Prostate gland (tissue), 2 donors: ENCODE measurements around the gene DNM3.

Source experiments
- CTCF ChIP-seq, 4 experiments: fragments of 200-600 bp in 2 of 4; fragments of 450-650 bp in 2 of 4; sonication (generic) in 2 of 4; IDR thresholded peaks; 1 replicate in 3 of 4; 2 replicates in 1 of 4; pipeline ENCODE4 v1.5.1; 2016 to 2019; ENCODE audit warnings: antibody characterized with exemption in 4 of 4, mild to moderate bottlenecking in 2 of 4, moderate library complexity in 2 of 4
- POLR2A ChIP-seq: fragments of 450-650 bp; IDR thresholded peaks from one replicate; pipeline ENCODE4 v1.6.1; 2016; ENCODE audit warnings: antibody characterized with exemption, mild to moderate bottlenecking
- POLR2AphosphoS5 ChIP-seq: sonication (generic); formaldehyde crosslinking; IDR thresholded peaks from one replicate; pipeline ENCODE4 v1.6.1; 2017; ENCODE audit warnings: antibody characterized with exemption

DNA sequence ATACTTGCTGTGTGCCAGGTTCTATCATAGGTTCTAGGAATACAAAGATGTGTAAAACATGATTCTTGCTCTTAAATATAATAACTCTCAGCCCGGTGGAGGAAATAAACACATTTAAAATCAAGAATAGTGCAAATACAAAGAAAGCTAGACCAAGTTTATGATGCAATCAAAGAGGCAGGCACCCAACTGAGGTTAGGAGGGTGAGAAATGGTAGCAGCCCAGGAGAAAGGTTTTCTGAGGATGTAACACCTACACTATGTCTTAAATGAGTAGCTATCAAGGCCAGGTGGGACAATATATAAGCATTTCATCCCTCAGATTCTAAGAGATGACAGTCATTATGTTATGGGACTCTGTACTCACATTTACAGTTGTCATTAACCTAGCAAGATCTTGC is 612.3 kb downstream of the DNM3 start:
- TF ChIP-seq CTCF (IDR thresholded peaks at IDR 0.05) (no peak), POLR2AphosphoS5 (no peak), POLR2A (no peak)
